ENCODE data around the gene CRIM1.

The CRIM1 gene

DNA sequence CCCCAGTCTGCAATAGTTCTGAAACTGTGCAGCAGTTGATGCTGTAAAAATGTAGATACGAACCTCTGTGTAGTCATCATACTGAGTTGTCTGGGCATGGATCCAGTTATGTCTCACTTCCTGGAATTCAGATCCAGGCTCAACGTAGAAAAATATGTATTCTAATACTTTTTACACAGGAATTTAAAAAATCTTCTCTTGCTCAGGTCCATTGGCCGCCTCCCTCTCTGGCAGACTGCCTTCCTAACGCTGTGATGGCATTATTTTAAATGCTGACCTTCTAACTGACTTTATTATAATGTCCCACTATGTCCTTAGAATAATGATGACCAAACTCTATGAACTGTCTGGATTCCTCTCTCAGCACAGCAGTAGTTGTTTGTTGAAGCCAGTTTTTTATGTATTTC lies 122.8 kb downstream of the CRIM1 start:
- TF ChIP-seq ISL1 (CRISPR knock-in tag; IDR thresholded peaks at IDR 0.05) (peak; percentile 49), CSDC2 (CRISPR knock-in tag; IDR thresholded peaks at IDR 0.05) (peak; percentile 11; the same call in 1 of the 2 replicates), OSR1 (CRISPR knock-in tag; IDR thresholded peaks at IDR 0.05) (no peak), BACH2 (CRISPR knock-in tag; IDR thresholded peaks at IDR 0.05; ENCODE audit: borderline replicate concordance) (no peak), ZNF70 (CRISPR knock-in tag; IDR thresholded peaks at IDR 0.05) (no peak), GLIS3 (CRISPR knock-in tag; IDR thresholded peaks at IDR 0.05) (0 out of 2 replicates have a peak, but pooled peaks have one; percentile 29)
- ATAC-seq: peak; percentile 85

DNA sequence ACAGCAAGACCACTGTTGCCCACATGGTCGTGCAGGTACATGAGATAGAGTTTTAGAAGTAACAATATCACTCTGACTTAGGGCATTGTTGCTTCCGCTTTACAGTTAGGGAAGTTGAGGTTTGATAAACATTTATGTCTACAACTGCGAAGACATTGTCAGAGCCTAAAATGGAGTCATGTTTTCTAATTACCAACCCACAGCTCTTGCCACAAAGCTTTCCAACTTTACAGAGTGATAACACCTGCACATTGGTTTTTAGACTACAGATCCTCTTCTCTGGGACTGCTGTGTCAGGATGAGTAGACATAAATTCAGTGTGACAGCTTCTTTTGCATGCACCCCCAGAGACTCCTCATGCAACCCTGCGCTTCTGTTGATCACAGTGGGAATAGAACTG lies 123.4 kb downstream of the CRIM1 start:
- no peak for ATAC-seq
- TF ChIP-seq CSDC2 (CRISPR knock-in tag; IDR thresholded peaks at IDR 0.05) (no peak), ZFP3 (CRISPR knock-in tag; IDR thresholded peaks at IDR 0.05) (no peak), SNAI2 (CRISPR knock-in tag; IDR thresholded peaks at IDR 0.05) (no peak), RARB (CRISPR knock-in tag; IDR thresholded peaks at IDR 0.05) (no peak), OSR1 (CRISPR knock-in tag; IDR thresholded peaks at IDR 0.05) (no peak), GLIS3 (CRISPR knock-in tag; IDR thresholded peaks at IDR 0.05) (no peak), ZNF70 (CRISPR knock-in tag; IDR thresholded peaks at IDR 0.05) (no peak), BACH2 (CRISPR knock-in tag; IDR thresholded peaks at IDR 0.05; ENCODE audit: borderline replicate concordance) (no peak), TCF4 (CRISPR knock-in tag; IDR thresholded peaks at IDR 0.05; ENCODE audit: borderline replicate concordance) (no peak), ARNTL (CRISPR knock-in tag; IDR thresholded peaks at IDR 0.05; ENCODE audit: borderline replicate concordance, low read depth) (no peak), ZFP30 (CRISPR knock-in tag; IDR thresholded peaks at IDR 0.05) (no peak), PPARA (CRISPR knock-in tag; IDR thresholded peaks at IDR 0.05; ENCODE audit: borderline replicate concordance) (no peak), ZNF565 (CRISPR knock-in tag; conservative IDR thresholded peaks at IDR 0.05; ENCODE audit: low read depth) (no peak), ZNF8 (CRISPR knock-in tag; IDR thresholded peaks at IDR 0.05) (no peak), TOX (CRISPR knock-in tag; IDR thresholded peaks at IDR 0.05; ENCODE audit: borderline replicate concordance) (no peak)
- TF ChIP-seq, protein P1, sequence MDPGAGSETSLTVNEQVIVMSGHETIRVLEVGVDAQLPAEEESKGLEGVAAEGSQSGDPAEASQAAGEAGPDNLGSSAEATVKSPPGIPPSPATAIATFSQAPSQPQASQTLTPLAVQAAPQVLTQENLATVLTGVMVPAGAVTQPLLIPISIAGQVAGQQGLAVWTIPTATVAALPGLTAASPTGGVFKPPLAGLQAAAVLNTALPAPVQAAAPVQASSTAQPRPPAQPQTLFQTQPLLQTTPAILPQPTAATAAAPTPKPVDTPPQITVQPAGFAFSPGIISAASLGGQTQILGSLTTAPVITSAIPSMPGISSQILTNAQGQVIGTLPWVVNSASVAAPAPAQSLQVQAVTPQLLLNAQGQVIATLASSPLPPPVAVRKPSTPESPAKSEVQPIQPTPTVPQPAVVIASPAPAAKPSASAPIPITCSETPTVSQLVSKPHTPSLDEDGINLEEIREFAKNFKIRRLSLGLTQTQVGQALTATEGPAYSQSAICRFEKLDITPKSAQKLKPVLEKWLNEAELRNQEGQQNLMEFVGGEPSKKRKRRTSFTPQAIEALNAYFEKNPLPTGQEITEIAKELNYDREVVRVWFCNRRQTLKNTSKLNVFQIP (CRISPR knock-in tag; IDR thresholded peaks at IDR 0.05; ENCODE audit: borderline replicate concordance, low read depth): no peak
- TF ChIP-seq, protein P2, sequence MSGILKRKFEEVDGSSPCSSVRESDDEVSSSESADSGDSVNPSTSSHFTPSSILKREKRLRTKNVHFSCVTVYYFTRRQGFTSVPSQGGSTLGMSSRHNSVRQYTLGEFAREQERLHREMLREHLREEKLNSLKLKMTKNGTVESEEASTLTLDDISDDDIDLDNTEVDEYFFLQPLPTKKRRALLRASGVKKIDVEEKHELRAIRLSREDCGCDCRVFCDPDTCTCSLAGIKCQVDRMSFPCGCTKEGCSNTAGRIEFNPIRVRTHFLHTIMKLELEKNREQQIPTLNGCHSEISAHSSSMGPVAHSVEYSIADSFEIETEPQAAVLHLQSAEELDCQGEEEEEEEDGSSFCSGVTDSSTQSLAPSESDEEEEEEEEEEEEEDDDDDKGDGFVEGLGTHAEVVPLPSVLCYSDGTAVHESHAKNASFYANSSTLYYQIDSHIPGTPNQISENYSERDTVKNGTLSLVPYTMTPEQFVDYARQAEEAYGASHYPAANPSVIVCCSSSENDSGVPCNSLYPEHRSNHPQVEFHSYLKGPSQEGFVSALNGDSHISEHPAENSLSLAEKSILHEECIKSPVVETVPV (CRISPR knock-in tag; IDR thresholded peaks at IDR 0.05): no peak

DNA sequence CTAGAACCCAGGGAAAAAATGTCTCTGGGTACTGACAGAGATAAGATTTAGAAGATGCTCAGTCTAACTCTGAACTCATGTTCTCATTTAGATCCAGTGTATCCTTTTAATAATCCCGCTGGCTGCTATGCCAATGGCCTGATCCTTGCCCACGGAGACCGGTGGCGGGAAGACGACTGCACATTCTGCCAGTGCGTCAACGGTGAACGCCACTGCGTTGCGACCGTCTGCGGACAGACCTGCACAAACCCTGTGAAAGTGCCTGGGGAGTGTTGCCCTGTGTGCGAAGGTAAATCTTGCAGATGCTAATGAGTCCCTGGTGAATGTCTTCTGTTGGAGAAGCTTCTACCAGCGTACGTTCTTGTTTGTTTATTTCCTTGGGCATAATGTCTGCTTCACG lies 123.8 kb downstream of the CRIM1 start:
- TF ChIP-seq ZFP3 (CRISPR knock-in tag; IDR thresholded peaks at IDR 0.05): no peak
- no peak for TF ChIP-seq ARNTL (CRISPR knock-in tag; IDR thresholded peaks at IDR 0.05; ENCODE audit: borderline replicate concordance, low read depth)
- no peak for TF ChIP-seq ESRRG (CRISPR knock-in tag; IDR thresholded peaks at IDR 0.05)
- TF ChIP-seq BACH2 (CRISPR knock-in tag; IDR thresholded peaks at IDR 0.05; ENCODE audit: borderline replicate concordance): no peak
- no peak for TF ChIP-seq ZC3H10 (CRISPR knock-in tag; IDR thresholded peaks at IDR 0.05)
- TF ChIP-seq, protein P3, sequence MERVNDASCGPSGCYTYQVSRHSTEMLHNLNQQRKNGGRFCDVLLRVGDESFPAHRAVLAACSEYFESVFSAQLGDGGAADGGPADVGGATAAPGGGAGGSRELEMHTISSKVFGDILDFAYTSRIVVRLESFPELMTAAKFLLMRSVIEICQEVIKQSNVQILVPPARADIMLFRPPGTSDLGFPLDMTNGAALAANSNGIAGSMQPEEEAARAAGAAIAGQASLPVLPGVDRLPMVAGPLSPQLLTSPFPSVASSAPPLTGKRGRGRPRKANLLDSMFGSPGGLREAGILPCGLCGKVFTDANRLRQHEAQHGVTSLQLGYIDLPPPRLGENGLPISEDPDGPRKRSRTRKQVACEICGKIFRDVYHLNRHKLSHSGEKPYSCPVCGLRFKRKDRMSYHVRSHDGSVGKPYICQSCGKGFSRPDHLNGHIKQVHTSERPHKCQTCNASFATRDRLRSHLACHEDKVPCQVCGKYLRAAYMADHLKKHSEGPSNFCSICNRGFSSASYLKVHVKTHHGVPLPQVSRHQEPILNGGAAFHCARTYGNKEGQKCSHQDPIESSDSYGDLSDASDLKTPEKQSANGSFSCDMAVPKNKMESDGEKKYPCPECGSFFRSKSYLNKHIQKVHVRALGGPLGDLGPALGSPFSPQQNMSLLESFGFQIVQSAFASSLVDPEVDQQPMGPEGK (CRISPR knock-in tag; IDR thresholded peaks at IDR 0.05; ENCODE audit: borderline replicate concordance): no peak
- TF ChIP-seq, protein P4, sequence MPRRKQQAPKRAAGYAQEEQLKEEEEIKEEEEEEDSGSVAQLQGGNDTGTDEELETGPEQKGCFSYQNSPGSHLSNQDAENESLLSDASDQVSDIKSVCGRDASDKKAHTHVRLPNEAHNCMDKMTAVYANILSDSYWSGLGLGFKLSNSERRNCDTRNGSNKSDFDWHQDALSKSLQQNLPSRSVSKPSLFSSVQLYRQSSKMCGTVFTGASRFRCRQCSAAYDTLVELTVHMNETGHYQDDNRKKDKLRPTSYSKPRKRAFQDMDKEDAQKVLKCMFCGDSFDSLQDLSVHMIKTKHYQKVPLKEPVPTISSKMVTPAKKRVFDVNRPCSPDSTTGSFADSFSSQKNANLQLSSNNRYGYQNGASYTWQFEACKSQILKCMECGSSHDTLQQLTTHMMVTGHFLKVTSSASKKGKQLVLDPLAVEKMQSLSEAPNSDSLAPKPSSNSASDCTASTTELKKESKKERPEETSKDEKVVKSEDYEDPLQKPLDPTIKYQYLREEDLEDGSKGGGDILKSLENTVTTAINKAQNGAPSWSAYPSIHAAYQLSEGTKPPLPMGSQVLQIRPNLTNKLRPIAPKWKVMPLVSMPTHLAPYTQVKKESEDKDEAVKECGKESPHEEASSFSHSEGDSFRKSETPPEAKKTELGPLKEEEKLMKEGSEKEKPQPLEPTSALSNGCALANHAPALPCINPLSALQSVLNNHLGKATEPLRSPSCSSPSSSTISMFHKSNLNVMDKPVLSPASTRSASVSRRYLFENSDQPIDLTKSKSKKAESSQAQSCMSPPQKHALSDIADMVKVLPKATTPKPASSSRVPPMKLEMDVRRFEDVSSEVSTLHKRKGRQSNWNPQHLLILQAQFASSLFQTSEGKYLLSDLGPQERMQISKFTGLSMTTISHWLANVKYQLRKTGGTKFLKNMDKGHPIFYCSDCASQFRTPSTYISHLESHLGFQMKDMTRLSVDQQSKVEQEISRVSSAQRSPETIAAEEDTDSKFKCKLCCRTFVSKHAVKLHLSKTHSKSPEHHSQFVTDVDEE (CRISPR knock-in tag; IDR thresholded peaks at IDR 0.05): no peak
- TF ChIP-seq ZNF8 (CRISPR knock-in tag; IDR thresholded peaks at IDR 0.05): no peak
- no peak for TF ChIP-seq PPARA (CRISPR knock-in tag; IDR thresholded peaks at IDR 0.05; ENCODE audit: borderline replicate concordance)
- TF ChIP-seq, protein P5, sequence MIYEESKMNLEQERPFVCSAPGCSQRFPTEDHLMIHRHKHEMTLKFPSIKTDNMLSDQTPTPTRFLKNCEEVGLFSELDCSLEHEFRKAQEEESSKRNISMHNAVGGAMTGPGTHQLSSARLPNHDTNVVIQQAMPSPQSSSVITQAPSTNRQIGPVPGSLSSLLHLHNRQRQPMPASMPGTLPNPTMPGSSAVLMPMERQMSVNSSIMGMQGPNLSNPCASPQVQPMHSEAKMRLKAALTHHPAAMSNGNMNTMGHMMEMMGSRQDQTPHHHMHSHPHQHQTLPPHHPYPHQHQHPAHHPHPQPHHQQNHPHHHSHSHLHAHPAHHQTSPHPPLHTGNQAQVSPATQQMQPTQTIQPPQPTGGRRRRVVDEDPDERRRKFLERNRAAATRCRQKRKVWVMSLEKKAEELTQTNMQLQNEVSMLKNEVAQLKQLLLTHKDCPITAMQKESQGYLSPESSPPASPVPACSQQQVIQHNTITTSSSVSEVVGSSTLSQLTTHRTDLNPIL (CRISPR knock-in tag; IDR thresholded peaks at IDR 0.05; ENCODE audit: low read depth): no peak
- TF ChIP-seq, protein P1 (CRISPR knock-in tag; IDR thresholded peaks at IDR 0.05; ENCODE audit: borderline replicate concordance, low read depth): no peak
- TF ChIP-seq ZNF565 (CRISPR knock-in tag; conservative IDR thresholded peaks at IDR 0.05; ENCODE audit: low read depth): no peak
- TF ChIP-seq, protein P2 (CRISPR knock-in tag; IDR thresholded peaks at IDR 0.05): no peak
- TF ChIP-seq RARB (CRISPR knock-in tag; IDR thresholded peaks at IDR 0.05): no peak
- no peak for TF ChIP-seq OSR1 (CRISPR knock-in tag; IDR thresholded peaks at IDR 0.05)
- TF ChIP-seq CSDC2 (CRISPR knock-in tag; IDR thresholded peaks at IDR 0.05): no peak
- ATAC-seq: no peak
